Amygdala (tissue), 56 donors: ENCODE measurements around the gene VSIG10L.
A peak's percentile ranks its signal among the peaks of the same experiment; 100 is the strongest.

Experiments
- DNase-seq, 56 donors: peaks; one replicate each; lab custom pipeline; 2025; lab: John Stamatoyannopoulos, UW

Gene VSIG10L

DNA sequence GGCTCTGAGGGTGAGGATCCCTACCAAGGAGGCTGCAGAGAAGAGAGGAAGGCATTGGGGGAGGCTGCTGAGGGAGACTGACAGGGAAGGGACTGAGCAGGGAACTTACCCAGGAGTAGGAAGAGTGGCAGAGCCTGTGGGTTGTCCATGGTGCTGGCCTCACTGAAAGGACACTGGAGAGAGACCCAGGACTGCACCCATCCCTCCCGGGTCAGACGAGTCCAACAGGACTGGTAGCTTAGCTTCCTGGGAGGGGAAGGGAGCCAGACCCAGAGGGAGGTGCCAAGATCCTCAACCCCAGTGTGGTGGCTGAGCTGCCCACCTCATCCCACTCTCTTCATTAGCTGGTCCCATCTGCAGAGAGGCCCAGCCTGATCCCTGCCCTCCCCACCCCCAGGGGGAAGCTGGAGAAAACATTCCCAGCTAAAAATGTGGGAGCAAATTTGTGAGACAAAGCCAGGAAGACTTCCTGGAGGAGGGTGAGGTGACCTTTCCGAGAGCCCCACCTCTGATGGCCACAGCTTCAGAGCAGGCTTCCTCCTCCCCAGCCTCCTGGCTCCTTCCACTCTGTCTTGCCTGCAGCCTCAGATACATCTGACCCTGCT is at the start of gene VSIG10L:
TSS of gene VSIG10L (minus strand) at position 164 of the 605 bp plus-strand sequence. CDS start at position 149, 15 bp downstream.
- no peak for DNase-seq

DNA sequence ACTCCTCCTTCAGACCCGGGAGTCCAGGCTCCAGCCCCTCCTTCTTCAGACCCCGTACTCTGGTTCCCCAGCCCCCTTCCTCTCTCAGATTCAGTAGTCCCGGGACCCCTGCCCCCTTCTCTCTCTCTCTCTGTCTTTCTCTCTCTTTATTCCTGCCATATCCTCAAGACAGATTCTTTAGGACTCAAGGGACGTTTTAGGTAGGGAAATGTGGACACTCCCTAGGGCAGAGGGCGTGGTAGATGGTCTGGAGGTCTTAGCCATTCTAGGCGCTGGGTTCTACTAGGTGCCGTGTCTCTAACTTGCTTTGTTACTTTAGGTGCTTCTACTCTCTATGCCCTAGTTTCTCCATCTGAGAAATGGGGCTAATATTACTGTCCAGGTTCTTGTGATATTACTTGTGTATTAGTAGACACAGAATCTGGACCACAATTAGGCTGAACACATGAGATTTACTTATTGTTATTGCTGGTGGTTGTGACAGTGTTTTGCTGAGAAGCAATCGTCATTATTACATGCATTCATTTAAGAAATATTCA is 49.2 kb upstream of the VSIG10L start:
- no peak for DNase-seq

GRCh38 chr19:51389143-51389542 is 47.2 kb upstream of the VSIG10L start:
- no peak for DNase-seq

DNA sequence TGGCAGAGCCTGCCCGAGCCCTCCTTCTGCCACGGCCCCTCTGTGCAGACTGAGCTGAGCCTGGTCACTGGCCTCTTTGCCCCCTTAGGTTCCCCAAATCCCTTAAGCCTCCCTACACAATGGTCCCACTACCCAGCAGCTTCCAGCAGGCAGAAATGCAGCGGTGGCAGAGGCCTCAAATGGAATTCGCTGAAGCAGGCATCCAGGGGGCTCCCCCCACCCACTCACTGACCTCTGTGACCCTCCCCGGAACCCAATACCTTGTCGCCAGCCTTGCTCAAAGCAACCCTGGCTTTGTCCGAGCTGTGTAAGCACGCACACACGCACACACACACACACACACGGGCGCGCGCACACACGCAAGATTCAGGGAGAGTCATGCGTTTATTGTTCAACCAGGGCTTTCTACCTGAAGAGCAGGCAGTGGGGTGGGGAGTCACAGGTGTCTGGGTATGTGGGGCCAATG is 46.0 kb upstream of the VSIG10L start, which contains the start of gene LIM2:
TSS of gene LIM2 (minus strand) at position 51 of the 466 bp plus-strand sequence. CDS start 531 bp downstream, outside the sequence.
- no peak for DNase-seq

DNA sequence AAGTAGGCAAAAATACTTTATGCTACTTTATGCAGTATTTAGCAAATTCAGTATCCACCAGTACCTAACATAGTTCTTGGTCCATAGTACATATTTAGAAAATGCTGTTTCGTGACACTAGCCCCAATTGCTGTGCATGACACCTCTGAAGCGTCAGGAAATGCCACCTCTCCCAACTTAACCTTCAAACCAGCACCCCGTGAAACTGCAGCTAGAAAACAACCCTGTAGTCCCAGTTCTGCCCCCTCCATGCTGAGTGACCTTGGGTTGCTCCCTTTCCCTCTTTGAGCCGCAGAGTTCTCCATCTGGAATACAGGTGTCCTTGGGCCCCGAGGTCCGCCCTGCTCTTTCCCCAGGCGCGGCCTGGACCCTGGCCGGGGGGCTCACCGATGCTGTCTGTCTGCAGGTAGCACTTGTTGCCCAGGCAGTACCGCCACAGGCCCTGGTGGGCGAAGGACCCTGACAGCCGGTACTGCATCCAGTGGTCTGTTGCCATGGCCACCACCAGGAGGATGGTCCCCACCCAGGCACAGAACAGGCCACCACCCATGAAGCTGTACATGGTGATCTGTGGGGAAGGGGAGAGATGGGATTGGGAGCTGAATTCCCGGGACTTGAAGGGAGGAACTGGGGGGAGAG is 45.1 kb upstream of the VSIG10L start:
- DNase-seq: no peak

GRCh38 chr19:51382004-51382403 is 40.1 kb upstream of the VSIG10L start:
- DNase-seq: no peak

- no peak for DNase-seq
These were observed 38.4 kb upstream of the VSIG10L start for GRCh38 chr19:51380379-51380778.

DNA sequence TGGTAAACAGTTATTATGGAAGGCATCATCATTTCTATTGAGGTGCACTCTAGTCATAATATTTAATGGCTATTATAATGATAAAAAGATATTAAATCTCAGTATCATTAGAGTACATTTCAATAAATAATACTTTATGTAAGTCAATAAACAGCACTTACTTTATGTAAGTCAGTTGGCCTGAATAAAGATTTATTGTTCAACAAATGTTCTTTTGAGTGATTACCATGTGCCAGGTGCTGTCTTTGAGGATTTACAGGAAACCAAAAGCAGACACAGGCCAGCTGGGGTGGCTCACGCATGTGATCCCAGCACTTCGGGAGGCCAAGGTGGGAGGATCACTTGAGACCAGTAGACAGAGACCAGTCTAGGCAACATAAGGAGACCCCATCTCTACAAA is 35.5 kb upstream of the VSIG10L start:
- no peak for DNase-seq

GRCh38 chr19:51375504-51376221 is 33.7 kb upstream of the VSIG10L start:
- DNase-seq: no peak

DNA sequence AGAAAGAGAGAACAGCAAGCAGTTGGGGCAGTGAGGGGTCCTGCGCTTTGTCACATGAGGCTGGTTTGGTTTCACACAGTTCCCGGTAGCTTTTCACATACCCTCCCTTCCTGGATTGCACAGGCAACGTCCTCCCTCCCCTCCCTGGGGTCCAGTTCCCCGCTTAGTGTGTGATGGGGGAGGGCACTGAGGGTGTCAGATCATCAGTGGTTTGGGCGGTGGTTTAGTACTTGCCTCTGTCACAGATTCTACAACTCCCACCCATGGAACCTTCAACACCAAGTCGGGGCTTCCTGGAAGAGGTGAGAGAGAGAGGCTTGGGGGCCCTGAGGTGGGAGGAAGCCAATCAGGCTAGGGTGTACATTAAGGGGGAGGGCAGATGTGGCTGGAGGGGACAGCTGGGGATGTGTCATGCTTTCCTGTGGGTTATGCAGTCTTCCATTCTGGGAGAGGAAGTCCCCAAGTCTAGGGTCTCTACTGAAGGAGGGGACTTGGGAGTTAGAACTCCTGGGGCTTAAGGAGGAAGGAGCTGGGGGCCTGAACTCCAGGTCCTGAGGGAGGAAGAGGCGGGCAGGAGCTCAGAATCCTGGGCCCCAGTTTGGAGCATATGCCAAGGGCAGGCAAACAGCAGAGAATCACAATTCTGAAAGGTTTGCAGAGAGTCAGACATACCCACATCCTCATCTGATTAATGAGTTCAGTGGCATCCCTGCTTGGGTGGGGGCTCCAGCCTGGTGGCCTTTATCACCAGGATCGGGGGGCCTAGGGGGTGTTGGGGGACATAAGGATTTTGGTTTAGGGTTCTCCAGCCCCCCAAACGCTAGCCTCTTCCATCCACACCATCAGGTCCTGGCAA is 30.9 kb upstream of the VSIG10L start, which contains the start of gene NKG7:
TSS of gene NKG7 (minus strand) at position 6 of the 856 bp plus-strand sequence. CDS start 119 bp downstream, outside the sequence.
- DNase-seq: no peak

GRCh38 chr19:51372021-51372648 is 30.2 kb upstream of the VSIG10L start:
- no peak for DNase-seq

- DNase-seq: no peak
These were observed 29.3 kb upstream of the VSIG10L start for GRCh38 chr19:51371186-51371690.

DNA sequence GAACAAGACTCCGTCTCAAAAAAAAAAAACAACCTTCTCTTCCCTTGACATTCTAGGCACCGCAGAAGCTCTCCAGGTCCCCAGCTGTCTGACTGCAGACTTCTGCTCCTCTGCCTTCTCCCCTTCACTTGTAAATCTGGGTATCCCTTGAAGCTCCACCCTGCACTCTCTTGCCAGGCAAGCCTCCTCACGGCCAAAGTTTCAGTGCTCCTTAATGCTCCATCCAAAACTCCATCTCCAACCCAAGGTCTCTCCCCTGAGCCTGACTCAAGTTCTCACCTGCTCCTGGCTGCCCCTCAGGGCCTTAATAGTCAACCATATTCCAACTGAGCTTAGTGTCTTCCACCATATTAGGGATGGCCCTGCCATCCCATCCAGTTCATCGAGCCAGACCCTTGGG is 28.3 kb upstream of the VSIG10L start:
- no peak for DNase-seq

DNA sequence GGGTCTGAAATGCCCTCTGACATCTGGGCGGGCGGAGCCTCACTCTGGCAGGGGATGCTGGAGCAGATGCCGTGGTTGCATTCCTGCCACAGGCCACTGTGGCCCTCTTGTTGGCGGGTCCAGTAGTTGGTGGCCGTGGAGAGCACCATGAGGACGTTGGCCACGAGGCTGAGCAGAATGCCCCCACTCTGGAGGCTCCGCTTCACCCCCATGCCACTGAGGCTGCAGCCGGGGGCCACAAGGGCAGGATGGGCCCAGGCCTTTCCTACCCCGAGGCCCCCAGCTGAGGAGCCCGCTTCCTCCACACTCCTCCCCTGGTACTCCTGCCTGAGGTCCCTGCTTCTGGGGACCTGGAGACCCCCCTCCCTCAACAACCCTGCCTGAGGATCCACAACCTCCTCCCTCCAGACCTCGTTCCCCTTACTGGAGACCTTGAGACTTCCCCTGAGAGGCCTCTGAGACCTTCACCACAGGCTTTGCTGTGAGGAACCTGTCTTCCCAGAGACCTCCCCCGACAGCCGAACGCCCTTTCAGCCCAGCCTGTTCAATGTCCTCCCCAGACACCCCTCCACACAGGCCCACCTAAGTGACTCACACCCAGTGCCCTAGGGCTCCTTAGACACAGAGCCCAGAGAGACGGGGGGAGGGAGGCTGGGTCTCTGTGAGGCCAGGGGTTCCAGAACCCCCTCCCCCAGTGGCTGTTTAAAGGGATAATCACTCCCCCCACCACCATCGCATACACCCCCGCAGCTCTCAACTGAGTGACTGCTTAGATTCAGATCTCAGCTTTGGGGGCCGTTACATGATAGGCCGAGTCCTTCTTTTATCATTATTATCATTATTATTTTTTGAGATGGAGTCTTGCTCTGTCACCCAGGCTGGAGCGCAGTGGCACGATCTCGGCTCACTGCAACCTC is 26.7 kb upstream of the VSIG10L start, which contains the start of gene CLDND2:
TSS of gene CLDND2 (minus strand) at position 638 of the 917 bp plus-strand sequence. CDS start at position 212, 426 bp downstream.
- peak in 4 of 56 donors; percentile 11 to 58 (median 36) for DNase-seq

- peak; percentile 50 to 99 (median 97) for DNase-seq
These were observed 25.8 kb upstream of the VSIG10L start for GRCh38 chr19:51367565-51368365.

- DNase-seq: peak in 4 of 56 donors; percentile 55 to 72 (median 60)
These were observed 25.3 kb upstream of the VSIG10L start for GRCh38 chr19:51367255-51367564.
